Right lobe of liver (tissue), 4 donors: ENCODE results near the gene RYR3.

Experiments
- CTCF ChIP-seq, 4 donors: fragments of 200-600 bp in 3 of 4; fragments of 450-650 bp in 1 of 4; IDR thresholded peaks; one replicate each; pipeline versions ENCODE4 v1.5.1 to v1.8.0; 2016 to 2022; ENCODE audit warnings: antibody characterized with exemption in 4 of 4, mild to moderate bottlenecking in 2 of 4
- POLR2A ChIP-seq: fragments of 450-650 bp; IDR thresholded peaks from one replicate; pipeline ENCODE4 v1.6.1; 2017; ENCODE audit warnings: antibody characterized with exemption, mild to moderate bottlenecking
- donor health status: DM: no; HTN: no; CAD: no.
- donor health status: DM: no; HTN: no; CAD: no.
- donor health status: DM: no; HTN: yes; CAD: no.

- TF ChIP-seq CTCF (IDR thresholded peaks at IDR 0.05) (no peak), POLR2A (no peak)
These were observed 499.4 kb downstream of the RYR3 start for GRCh38 chr15:33810073-33810595.
